Measurements from ENCODE around the gene TMEM187. TPM values are rescaled to one million over a fixed set of nuclear protein-coding genes. Genes with fewer than 3 reads are reported as not detected.

TMEM187 gene
- total and polyA plus RNA-seq, 2 of the 4 experiments (the other 2 are of a cell fraction): 3.4 to 6.2 TPM

DNA sequence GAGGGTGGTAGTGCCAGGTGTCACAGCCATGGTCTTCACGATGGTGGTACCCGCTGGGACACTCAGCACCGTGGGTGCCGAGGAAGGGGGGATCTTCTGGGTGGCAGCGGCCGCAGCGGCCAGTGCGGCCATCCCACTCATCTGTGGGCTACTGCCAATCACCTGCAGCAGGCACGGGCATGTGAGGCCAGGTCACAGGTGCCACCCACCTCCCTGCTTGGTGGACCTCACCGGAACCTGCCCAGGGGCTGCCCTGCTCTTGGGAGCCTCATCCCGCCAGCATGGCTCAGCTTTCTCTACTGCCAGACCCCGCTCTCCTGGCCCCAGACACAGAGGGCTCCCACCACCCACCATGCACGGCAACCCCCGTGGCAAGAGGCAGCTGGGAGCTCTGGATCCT, 13.9 kb upstream of the TMEM187 start:
- WGBS, 2 experiments (ENCODE audit: extremely low coverage in 2 of 2, insufficient read length in 1 of 2): 90% methylated on average over 12 of the region's 14 CpGs; no CpG with 5 or more reads in 1 of the 2 experiments
- ChIA-PET CTCF (interaction anchor here (0.6 kb wide), 1 partner anchor 199 kb away, joined by 4 read pairs; no protein-coding TSS in a partner anchor), POLR2A (ENCODE audit: unreplicated experiment) (no interaction called here)
- Histone ChIP-seq H3K9me1 (ENCODE audit: insufficient read depth, low read length) (no peaks in the 10 kb centered on the region), H2AK9ac (replicated peaks; ENCODE audit: low read depth, low read length, poor library complexity) (no peak overlapping the region), H3K27me3 (ENCODE audit: control insufficient read depth, insufficient read depth, low read length) (no peaks in the 10 kb centered on the region), H3K23ac (ENCODE audit: low read depth, low read length) (no peak overlapping the region), H4K5ac (ENCODE audit: low read depth, low read length) (no peak overlapping the region), H3K56ac (ENCODE audit: extremely low read depth, insufficient read depth, low read length) (no peak overlapping the region), H3K27ac (ENCODE audit: insufficient read depth, low read length) (no peak overlapping the region), H4K8ac (ENCODE audit: low read depth in 2 of 2, low read length in 2 of 2) (no peak overlapping the region), H2BK5ac (ENCODE audit: low read depth, low read length, poor library complexity, severe bottlenecking) (no peak overlapping the region), H3K14ac (replicated peaks; ENCODE audit: low read depth, low read length) (no peak overlapping the region), H3K79me1 (ENCODE audit: low read depth in 1 of 2, low read length in 2 of 2) (peaks cover 5 to 9% of the 10 kb centered on the region in 2 experiments), H4K91ac (ENCODE audit: insufficient read depth, low read depth, low read length) (no peak overlapping the region), H3K4me3 (ENCODE audit: insufficient read depth, low read depth, low read length) (no peak overlapping the region), H4K20me1 (ENCODE audit: insufficient read depth, low read length) (peaks cover 14% of the 10 kb centered on the region), H3K18ac (ENCODE audit: low read depth, low read length) (no peak overlapping the region), H2BK120ac (ENCODE audit: low read depth, low read length) (no peak overlapping the region), H3K4me1 (ENCODE audit: control insufficient read depth, insufficient read depth, low read length) (peaks cover under 1% of the 10 kb centered on the region; the same call in 1 of the 2 replicates), H2AFZ (replicated peaks; ENCODE audit: low read length, poor library complexity) (no peak overlapping the region), H2BK15ac (ENCODE audit: low read depth, low read length) (no peak overlapping the region), H3K9me3 (ENCODE audit: control insufficient read depth, insufficient read depth, low read length) (no peaks in the 10 kb centered on the region), H3K36me3 (ENCODE audit: control insufficient read depth, insufficient read depth, low read length) (peaks cover 90% of the 10 kb centered on the region), H3K4me2 (ENCODE audit: low read depth, low read length) (no peak overlapping the region), H2AK5ac (ENCODE audit: low read depth, low read length) (no peak overlapping the region), H3K9ac (ENCODE audit: low read depth, low read length) (no peak overlapping the region), H2BK20ac (ENCODE audit: low read depth, low read length) (no peak overlapping the region), H3K4ac (ENCODE audit: low read depth, low read length) (no peak overlapping the region)
- TF ChIP-seq POLR2A (IDR thresholded peaks at IDR 0.05; ENCODE audit: low read depth, low read length): no peak
- TF ChIP-seq, protein P1, sequence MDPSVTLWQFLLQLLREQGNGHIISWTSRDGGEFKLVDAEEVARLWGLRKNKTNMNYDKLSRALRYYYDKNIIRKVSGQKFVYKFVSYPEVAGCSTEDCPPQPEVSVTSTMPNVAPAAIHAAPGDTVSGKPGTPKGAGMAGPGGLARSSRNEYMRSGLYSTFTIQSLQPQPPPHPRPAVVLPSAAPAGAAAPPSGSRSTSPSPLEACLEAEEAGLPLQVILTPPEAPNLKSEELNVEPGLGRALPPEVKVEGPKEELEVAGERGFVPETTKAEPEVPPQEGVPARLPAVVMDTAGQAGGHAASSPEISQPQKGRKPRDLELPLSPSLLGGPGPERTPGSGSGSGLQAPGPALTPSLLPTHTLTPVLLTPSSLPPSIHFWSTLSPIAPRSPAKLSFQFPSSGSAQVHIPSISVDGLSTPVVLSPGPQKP (IDR thresholded peaks at IDR 0.05; ENCODE audit: borderline replicate concordance, low read depth, low read length): no peak
- TF ChIP-seq, protein P2, sequence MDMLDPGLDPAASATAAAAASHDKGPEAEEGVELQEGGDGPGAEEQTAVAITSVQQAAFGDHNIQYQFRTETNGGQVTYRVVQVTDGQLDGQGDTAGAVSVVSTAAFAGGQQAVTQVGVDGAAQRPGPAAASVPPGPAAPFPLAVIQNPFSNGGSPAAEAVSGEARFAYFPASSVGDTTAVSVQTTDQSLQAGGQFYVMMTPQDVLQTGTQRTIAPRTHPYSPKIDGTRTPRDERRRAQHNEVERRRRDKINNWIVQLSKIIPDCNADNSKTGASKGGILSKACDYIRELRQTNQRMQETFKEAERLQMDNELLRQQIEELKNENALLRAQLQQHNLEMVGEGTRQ (IDR thresholded peaks at IDR 0.05; ENCODE audit: low read depth, low read length): no peak
- no peak for TF ChIP-seq CHD1 (IDR thresholded peaks at IDR 0.05; ENCODE audit: low read depth, low read length)
- TF ChIP-seq RCOR1 (IDR thresholded peaks at IDR 0.05; ENCODE audit: insufficient replicate concordance, low read length): no peak
- no peak for TF ChIP-seq SMC3 (IDR thresholded peaks at IDR 0.05; ENCODE audit: low read depth, low read length)
- TF ChIP-seq, protein P3, sequence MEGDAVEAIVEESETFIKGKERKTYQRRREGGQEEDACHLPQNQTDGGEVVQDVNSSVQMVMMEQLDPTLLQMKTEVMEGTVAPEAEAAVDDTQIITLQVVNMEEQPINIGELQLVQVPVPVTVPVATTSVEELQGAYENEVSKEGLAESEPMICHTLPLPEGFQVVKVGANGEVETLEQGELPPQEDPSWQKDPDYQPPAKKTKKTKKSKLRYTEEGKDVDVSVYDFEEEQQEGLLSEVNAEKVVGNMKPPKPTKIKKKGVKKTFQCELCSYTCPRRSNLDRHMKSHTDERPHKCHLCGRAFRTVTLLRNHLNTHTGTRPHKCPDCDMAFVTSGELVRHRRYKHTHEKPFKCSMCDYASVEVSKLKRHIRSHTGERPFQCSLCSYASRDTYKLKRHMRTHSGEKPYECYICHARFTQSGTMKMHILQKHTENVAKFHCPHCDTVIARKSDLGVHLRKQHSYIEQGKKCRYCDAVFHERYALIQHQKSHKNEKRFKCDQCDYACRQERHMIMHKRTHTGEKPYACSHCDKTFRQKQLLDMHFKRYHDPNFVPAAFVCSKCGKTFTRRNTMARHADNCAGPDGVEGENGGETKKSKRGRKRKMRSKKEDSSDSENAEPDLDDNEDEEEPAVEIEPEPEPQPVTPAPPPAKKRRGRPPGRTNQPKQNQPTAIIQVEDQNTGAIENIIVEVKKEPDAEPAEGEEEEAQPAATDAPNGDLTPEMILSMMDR (conservative IDR thresholded peaks at IDR 0.05; ENCODE audit: low read depth, low read length): no peak
- TF ChIP-seq RAD21 (IDR thresholded peaks at IDR 0.05; ENCODE audit: low read length): no peak
- TF ChIP-seq MAZ (IDR thresholded peaks at IDR 0.05; ENCODE audit: borderline replicate concordance, low read depth, low read length): no peak
- no peak for TF ChIP-seq NFE2L2 (IDR thresholded peaks at IDR 0.05; ENCODE audit: low read depth, low read length)
- no peak for TF ChIP-seq MAFK (IDR thresholded peaks at IDR 0.05; ENCODE audit: low read depth, low read length)
- no peak for TF ChIP-seq CEBPB (IDR thresholded peaks at IDR 0.05; ENCODE audit: low read depth, low read length)
- TF ChIP-seq FOS (IDR thresholded peaks at IDR 0.05; ENCODE audit: low read depth, low read length): no peak
- TF ChIP-seq RFX5 (IDR thresholded peaks at IDR 0.05; ENCODE audit: low read depth, low read length): no peak
- no peak for TF ChIP-seq MXI1 (IDR thresholded peaks at IDR 0.05; ENCODE audit: borderline replicate concordance, low read depth, low read length)
- no peak for TF ChIP-seq BHLHE40 (IDR thresholded peaks at IDR 0.05; ENCODE audit: low read depth, low read length)
- dilution Hi-C loops (cut with HindIII; ENCODE audit: low sequenced_read_pairs, unreplicated experiment) (no loop called here), in situ Hi-C loops (cut with MboI; ENCODE audit: low sequenced_read_pairs) (no loop called here), intact Hi-C loops (cut with micrococcal nuclease) (no loop called here)
- DNase-seq (no peak), ATAC-seq (ENCODE audit: low read depth) (no peak)
- no TSS peak for BruUV-seq (replicated peaks)

All from IMR-90 (cell line).